Colonic mucosa (tissue), 4 donors: Measurements from ENCODE around the gene WDR62. TPM values are rescaled to one million over a fixed set of nuclear protein-coding genes. Genes with fewer than 3 reads are reported as not detected.

Experiments used
- DNase-seq: peaks from one replicate; pipeline ENCODE4 v3.0.0-alpha.2; 2020
- H3K27ac ChIP-seq: fragments of 200-600 bp; one replicate; pipeline ENCODE4 v1.8.0; 2021
- H3K27me3 ChIP-seq: fragments of 200-600 bp; one replicate; pipeline ENCODE4 v1.8.0; 2021
- H3K36me3 ChIP-seq: fragments of 200-600 bp; one replicate; pipeline ENCODE4 v1.8.0; 2021
- H3K4me1 ChIP-seq: fragments of 200-600 bp; one replicate; pipeline ENCODE4 v1.8.0; 2021; ENCODE audit warnings: mild to moderate bottlenecking
- H3K4me3 ChIP-seq: fragments of 200-600 bp; one replicate; pipeline ENCODE4 v1.8.0; 2021
- H3K9ac ChIP-seq, 2 donors: one replicate each; pipeline ENCODE4 v1.7.0; 2013; ENCODE audit warnings: control low read depth in 2 of 2, low read depth in 2 of 2, low read length in 2 of 2
- H3K9me3 ChIP-seq: fragments of 200-600 bp; one replicate; pipeline ENCODE4 v1.8.0; 2021
- intact Hi-C: fragments of 100-400 bp; cut with DNase I; formaldehyde crosslinking; loops from one replicate; pipeline ENCODE4 v1.14.1; 2022
- total RNA-seq, 2 donors: library from RNA; stranded (reverse); fragmentation: NEBNext Ultra II Directional in 1 of 2; extraction: Animal tissue kit (Norgen Biotek cat#: 25700) in 1 of 2; gene quantifications; one replicate each; pipeline ENCODE4 v1.2.1, GENCODE V29; 2021
- TF ChIP-seq, protein P1 (sequence below): fragments of 200-600 bp; IDR thresholded peaks from one replicate; pipeline ENCODE4 v1.8.0; 2022; ENCODE audit warnings: antibody characterized with exemption, mild to moderate bottlenecking
- donor health status: healthy.
- donor health status: DM: no; HTN: no; CAD: no.
- donor health status: DM: no; HTN: no; CAD: no.

The WDR62 gene
- total RNA-seq, 2 donors from 2014 or later = 2.1 to 13.1 TPM

- no peak for DNase-seq
- Histone ChIP-seq H3K27ac (no peak overlapping the region), H3K4me3 (no peak overlapping the region), H3K27me3 (no peaks in the 10 kb centered on the region), H3K9ac (no peak overlapping the region), H3K4me1 (no peaks in the 10 kb centered on the region), H3K36me3 (no peaks in the 10 kb centered on the region), H3K9me3 (no peaks in the 10 kb centered on the region)
- TF ChIP-seq, protein P1, sequence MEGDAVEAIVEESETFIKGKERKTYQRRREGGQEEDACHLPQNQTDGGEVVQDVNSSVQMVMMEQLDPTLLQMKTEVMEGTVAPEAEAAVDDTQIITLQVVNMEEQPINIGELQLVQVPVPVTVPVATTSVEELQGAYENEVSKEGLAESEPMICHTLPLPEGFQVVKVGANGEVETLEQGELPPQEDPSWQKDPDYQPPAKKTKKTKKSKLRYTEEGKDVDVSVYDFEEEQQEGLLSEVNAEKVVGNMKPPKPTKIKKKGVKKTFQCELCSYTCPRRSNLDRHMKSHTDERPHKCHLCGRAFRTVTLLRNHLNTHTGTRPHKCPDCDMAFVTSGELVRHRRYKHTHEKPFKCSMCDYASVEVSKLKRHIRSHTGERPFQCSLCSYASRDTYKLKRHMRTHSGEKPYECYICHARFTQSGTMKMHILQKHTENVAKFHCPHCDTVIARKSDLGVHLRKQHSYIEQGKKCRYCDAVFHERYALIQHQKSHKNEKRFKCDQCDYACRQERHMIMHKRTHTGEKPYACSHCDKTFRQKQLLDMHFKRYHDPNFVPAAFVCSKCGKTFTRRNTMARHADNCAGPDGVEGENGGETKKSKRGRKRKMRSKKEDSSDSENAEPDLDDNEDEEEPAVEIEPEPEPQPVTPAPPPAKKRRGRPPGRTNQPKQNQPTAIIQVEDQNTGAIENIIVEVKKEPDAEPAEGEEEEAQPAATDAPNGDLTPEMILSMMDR = no peak
- intact Hi-C loops = no loop called here
These were observed 29.7 kb downstream of the WDR62 start for GRCh38 chr19:36084231-36085009.

- Histone ChIP-seq H3K4me1 (no peaks in the 10 kb centered on the region), H3K36me3 (no peaks in the 10 kb centered on the region), H3K9me3 (no peaks in the 10 kb centered on the region), H3K27ac (no peak overlapping the region), H3K27me3 (no peaks in the 10 kb centered on the region), H3K9ac (no peak overlapping the region), H3K4me3 (no peak overlapping the region)
- intact Hi-C loops = no loop called here
- no peak for DNase-seq
- TF ChIP-seq, protein P1 = no peak
These were observed 31.6 kb downstream of the WDR62 start for GRCh38 chr19:36086326-36086725.

- H3K4me1 ChIP-seq = no peaks in the 10 kb centered on the region
- intact Hi-C loops = no loop called here
- no peak overlapping the region for H3K9ac ChIP-seq
These were observed 35.1 kb downstream of the WDR62 start for GRCh38 chr19:36089847-36090246.

GRCh38 chr19:36090910-36091695 is 36.4 kb downstream of the WDR62 start:
- no peaks in the 10 kb centered on the region for H3K36me3 ChIP-seq
- no peak overlapping the region for H3K4me3 ChIP-seq
- H3K4me1 ChIP-seq = no peaks in the 10 kb centered on the region
- intact Hi-C loops = no loop called here
- H3K9me3 ChIP-seq = no peaks in the 10 kb centered on the region
- no peaks in the 10 kb centered on the region for H3K27me3 ChIP-seq
- TF ChIP-seq, protein P1 = no peak
- no peak overlapping the region for H3K9ac ChIP-seq
- no peak overlapping the region for H3K27ac ChIP-seq
- no peak for DNase-seq

More at GRCh38 chr19:36089847-36090246, 35.1 kb downstream of the WDR62 start:
- Histone ChIP-seq H3K9me3 (no peaks in the 10 kb centered on the region), H3K4me3 (no peak overlapping the region), H3K27ac (no peak overlapping the region), H3K27me3 (no peaks in the 10 kb centered on the region), H3K36me3 (no peaks in the 10 kb centered on the region)
- DNase-seq = no peak
- TF ChIP-seq, protein P1 = no peak

- no peak overlapping the region for H3K27ac ChIP-seq
- H3K4me3 ChIP-seq = no peak overlapping the region
- H3K36me3 ChIP-seq = no peaks in the 10 kb centered on the region
- intact Hi-C loops = no loop called here
- H3K9me3 ChIP-seq = no peaks in the 10 kb centered on the region
- DNase-seq = no peak
- H3K4me1 ChIP-seq = no peaks in the 10 kb centered on the region
- TF ChIP-seq, protein P1 = no peak
- H3K9ac ChIP-seq = no peak overlapping the region
- H3K27me3 ChIP-seq = no peaks in the 10 kb centered on the region
These were observed 37.9 kb downstream of the WDR62 start for GRCh38 chr19:36092566-36092965.
